Measurements from ENCODE around the gene BLNK.
"Not testable (repeated sequence)": the region's sequence is repeated elsewhere in the genome, so short reads cannot be mapped to it uniquely, and the experiment has no call there.

Gene BLNK

GRCh38 chr10:96227206-96227605, 44.2 kb downstream of the BLNK start:
- no peak for DNase-seq (ENCODE audit: low read depth in 3 of 3)

DNA sequence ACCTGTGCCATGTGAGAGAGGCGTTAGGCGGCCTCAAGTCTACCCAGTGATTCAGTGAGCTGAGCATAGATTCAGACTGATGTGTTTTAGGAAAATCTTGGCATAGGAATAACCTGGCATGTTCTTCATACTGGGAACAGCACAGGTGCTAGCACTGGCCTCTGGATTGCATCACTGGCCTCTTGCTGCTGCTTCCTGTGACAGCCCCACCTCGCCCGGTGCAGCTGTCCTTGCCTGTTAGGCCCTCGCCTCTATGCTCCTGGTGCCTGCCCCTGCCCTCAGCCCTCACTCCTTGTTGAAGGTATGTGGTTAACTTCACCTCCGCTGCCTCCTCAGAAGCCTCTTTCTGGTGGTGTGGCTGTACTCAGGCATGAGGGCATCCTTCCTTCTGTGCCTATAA, 46.2 kb downstream of the BLNK start:
- DNase-seq (ENCODE audit: low read depth in 3 of 3), result no peak

GRCh38 chr10:96222908-96223307, 48.5 kb downstream of the BLNK start:
- DNase-seq (ENCODE audit: low read depth in 3 of 3), result no peak

- DNase-seq (ENCODE audit: low read depth in 3 of 3), result no peak
These were observed 48.9 kb downstream of the BLNK start for GRCh38 chr10:96222441-96222840.

DNA sequence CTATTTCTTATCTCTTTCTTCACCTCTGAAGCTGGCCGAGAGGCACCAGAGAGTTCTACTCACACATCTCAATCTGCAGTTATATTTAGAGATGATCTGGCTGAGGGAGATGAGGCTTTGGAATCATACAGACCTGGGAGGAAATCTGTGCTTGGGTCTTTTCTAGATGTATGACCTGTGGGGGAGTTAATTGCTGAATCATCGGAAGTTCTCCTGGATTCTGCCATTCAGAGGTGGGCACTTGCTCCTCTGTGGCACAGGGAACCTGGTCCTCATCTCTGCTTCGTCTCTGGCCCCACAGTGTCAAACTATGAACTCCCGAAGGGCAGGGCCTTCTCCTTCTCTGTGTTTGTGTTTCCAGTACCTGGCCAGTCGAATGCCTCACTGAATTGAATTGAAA, 52.5 kb downstream of the BLNK start:
- DNase-seq (ENCODE audit: low read depth in 3 of 3), result no peak

DNA sequence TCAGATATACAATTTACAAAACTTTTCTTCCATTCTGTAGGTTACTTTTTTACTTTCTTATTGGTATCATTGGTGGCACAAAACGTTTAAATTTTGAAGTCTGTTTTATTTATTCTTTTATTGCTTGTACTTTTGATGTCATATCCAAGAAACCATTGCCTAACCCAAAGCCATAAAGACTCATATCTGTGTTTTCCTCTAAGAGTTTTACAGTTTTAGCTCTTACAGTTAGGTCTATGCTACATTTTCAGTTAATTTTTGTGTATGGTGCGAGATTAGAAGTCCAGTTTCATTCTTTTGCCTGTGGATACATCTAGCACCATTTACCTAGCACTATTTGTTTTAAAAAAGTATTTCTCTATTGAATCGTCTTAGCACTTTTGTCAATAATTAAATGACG, 53.7 kb downstream of the BLNK start:
- DNase-seq (ENCODE audit: low read depth in 3 of 3), result no peak

DNA sequence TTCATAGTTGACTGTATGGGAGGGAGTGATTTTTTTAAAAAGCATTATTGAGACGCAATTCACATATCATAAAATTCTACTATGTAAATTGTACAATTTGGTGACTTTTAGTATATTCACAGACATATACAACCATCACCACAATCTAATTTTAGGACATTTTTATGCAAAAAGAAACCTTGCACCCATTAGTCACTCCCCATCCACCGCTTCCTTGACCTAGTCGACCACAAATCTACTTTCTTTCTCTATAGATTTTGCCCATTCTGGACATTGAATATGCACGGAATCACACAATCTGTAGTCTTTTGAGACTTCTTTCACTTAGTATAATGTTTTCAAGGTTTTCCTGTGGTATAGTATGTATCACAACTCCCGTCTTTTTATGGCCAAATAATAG, 54.6 kb downstream of the BLNK start:
- no peak for DNase-seq (ENCODE audit: low read depth in 3 of 3)

GRCh38 chr10:96212911-96213310, 58.5 kb downstream of the BLNK start:
- no peak for DNase-seq (ENCODE audit: low read depth in 3 of 3)

DNA sequence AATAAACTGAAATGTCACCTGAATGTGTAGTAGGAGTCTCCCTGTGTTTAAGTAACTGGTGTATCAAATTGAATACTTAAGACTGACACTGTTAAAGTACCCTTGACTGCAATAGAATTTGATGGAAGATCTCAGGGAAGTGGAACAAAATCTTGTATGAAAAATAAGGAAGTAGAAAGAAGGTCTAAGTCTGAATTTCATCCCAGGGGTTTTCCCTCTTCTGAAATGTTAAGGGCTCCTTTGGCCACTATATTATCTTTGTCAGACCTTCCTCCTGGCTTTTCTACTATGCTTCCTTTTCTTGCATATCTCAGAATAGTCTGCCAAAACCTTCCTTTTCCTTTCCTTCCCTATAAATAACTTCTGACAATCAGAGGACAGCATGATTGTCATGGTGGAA, 59.6 kb downstream of the BLNK start:
- no peak for DNase-seq (ENCODE audit: low read depth in 3 of 3)

GRCh38 chr10:96208946-96209345, 62.4 kb downstream of the BLNK start:
- no peak for DNase-seq (ENCODE audit: low read depth in 3 of 3)

DNA sequence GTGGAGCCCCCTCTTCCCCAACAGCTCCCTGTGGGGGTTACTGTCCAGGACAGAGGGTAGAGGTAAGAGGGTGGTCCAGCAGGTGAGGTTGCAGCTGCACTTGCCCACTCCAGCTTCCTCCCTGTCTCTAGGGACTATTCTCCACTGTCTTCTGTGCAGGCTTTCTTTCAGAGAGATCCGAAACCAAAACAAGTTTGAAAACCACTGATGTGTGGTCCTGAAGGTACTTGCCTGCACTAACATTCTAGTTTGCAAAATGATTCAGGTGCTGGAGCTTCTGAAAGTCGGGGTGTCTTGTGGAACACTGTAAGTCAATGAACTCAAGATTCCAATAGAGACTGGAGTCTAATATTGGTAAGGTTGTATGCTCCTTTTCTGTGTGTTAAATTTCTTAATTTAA, 63.1 kb downstream of the BLNK start:
- DNase-seq (ENCODE audit: low read depth in 3 of 3), result no peak

DNA sequence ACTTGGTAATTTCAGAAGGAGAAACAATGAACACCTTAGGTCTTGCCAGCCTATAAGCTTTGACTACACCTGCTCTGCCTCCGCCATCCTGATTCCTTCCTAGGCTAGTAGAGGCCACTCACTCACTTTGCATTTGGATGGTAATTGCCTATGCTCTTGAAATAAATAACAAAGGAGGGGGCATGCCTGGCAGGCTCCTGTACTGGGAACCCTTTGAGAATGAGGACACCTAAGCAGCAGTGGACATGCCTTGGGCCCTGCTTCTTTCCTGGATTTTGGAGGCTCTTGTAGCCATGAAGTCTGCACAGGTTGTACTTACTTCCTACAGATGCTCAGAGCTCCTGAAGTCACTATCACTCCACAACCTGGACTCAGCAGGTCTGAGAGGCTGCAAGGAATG, 65.8 kb downstream of the BLNK start:
- no peak for DNase-seq (ENCODE audit: low read depth in 3 of 3)

DNA sequence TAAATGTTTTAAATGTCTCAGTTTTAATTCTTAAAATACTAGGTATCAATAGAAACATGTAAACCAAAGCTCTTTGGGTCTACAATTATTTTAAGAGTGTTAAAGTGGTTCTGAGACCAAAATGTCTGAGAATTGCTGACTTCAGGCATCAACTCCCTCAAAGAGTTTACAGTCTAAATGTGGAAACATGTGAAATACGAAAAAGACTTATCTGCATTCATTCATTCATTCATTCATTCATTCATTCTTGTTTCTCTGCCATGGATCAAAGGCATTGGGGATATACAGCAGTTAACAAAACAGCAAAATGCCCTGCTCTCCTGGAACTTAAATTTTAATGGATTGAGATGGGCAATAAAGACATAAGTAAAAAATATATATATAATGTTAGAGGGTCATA, 69.8 kb downstream of the BLNK start:
- DNase-seq (ENCODE audit: low read depth in 3 of 3), result no peak

DNA sequence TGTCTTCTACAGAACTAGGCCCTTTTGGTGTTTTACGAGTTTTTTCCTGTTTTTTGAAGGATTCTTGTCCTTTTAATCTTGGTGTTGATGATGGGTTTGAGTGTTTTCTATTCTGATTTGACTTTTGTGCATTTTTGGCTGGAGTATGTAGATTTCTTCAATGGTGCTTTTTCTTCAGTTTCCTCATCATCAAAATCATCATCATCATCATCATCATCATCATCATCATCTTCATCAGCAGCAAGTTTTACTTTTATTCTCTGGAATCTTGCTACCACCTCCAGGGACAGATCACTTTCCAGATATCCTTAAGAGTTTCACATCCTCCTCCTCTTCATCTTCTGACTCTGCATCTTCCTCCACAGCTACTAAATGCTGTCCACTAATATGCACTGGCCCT, 81.9 kb downstream of the BLNK start:
- not testable (repeated sequence) for DNase-seq (ENCODE audit: low read depth in 3 of 3)

DNA sequence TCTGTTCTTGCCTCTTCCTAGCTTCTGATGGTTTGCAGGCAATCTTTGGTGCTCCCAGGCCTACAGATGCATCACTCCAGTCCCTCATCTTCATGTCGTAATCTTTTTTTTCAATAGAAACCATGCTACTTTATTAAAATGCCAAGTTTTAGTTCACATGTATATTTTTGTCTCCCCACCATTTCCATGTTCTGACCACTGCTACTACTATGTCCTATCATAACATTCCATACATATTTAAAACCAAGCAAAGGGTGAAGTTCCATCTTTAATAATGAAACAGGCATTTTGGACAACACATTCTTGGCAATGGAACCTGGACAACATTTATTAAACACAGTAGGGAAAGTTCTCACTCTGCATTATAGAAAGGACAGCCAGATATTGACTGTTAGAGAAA, 82.5 kb downstream of the BLNK start:
- DNase-seq (ENCODE audit: low read depth in 3 of 3), result no peak

DNA sequence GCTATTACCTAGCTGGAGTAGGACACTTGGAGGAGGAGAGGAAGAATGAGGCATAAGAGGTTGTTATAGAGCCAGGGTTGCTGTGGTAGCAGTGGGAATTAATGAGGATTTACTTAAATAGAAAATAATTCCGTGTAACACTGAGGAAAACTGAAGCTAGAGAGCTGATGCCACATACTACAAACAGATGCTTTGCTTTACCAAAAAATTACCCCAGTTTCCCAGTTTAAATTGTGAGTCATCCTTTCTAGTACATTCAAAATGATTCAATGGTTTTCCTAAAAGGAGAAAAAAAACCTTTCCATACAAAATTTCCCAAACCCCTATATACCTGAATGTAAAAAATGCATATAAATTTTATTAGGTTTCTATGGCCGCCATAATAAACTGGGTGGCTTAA, 82.9 kb downstream of the BLNK start:
- DNase-seq (ENCODE audit: low read depth in 3 of 3), result no peak

GRCh38 chr10:96176985-96177384, 94.4 kb downstream of the BLNK start:
- no peak for DNase-seq (ENCODE audit: low read depth in 3 of 3)

DNA sequence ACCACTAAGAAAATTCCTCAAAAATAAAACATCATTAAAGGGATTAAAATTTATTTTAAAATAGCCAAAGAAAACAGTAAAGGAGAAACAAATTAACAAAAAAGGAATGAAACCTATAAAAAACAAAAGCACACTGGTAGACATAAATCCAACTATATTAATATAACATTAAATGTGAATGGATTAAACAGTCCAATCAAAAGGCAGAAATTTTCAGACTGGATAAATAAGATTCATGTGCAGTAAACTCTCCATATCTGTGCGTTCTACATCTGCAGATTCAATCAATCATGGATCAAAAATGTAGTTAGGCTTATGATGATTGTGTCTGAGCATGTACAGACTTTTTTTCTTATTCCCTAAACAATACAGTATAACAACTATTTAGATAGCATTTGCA, 98.7 kb downstream of the BLNK start:
- DNase-seq (ENCODE audit: low read depth in 3 of 3), result no peak

- DNase-seq (ENCODE audit: low read depth in 3 of 3), result no peak
These were observed 101.1 kb downstream of the BLNK start for GRCh38 chr10:96170230-96170629.

DNA sequence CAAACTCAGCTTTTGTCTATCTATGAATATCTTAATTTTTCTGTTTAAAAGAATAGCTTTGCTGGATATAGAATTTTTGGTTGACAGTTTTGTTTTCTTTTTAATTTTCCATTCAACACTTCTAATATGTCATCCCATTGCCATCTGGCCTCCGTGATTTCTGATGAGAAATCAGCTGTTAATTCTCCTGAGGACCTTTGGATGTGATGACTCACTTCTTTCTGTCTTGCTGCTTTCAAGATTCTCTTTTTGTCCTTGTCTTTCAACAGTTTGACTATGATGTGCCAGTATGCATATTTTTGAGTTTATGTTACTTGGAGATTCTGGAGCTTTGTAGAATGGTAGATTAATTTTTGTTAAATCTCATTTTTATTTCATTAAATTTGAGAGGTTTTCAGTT, 102.8 kb downstream of the BLNK start:
- DNase-seq (ENCODE audit: low read depth in 3 of 3), result no peak

GRCh38 chr10:96165726-96166125, 105.6 kb downstream of the BLNK start:
- DNase-seq (ENCODE audit: low read depth in 3 of 3), result no peak

- no peak for DNase-seq (ENCODE audit: low read depth in 3 of 3)
These were observed 118.3 kb downstream of the BLNK start for GRCh38 chr10:96153070-96153469.

DNA sequence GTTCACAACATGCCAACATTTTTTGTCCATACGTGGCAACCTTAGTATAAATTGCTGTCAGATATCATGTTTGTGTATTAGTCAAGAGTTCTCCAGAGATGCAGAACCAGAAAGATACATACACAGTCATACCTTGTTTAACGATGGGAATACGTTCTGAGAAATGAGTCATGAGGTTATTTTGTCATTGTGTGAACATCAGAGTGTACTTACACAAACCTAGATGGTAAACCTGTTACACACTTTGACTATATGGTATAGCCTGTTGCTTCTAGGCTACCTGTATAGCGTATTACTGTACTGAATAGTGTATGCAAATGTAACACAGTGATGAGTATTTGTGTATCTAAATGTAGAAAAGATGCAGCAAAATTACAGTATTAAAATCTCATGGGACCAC, 118.9 kb downstream of the BLNK start:
- DNase-seq (ENCODE audit: low read depth in 3 of 3), result no peak
